ENCODE data around the gene SIX2. TPM values are rescaled to one million over a fixed set of nuclear protein-coding genes. Genes with fewer than 3 reads are reported as not detected.

Gene SIX2
- total and polyA plus RNA-seq, 2 of the 8 experiments (the other 6 are each of a cell fraction or from before 2014, with no cell fraction given): 0.47 to 1.0 TPM

GRCh38 chr2:45009303-45009927 lies at the start of gene SIX2 (continued):
- no peak for TF ChIP-seq CHD7 (IDR thresholded peaks at IDR 0.05; ENCODE audit: insufficient replicate concordance, low read length)
- no peak for TF ChIP-seq SRF (IDR thresholded peaks at IDR 0.05; ENCODE audit: low read depth, low read length)
- TF ChIP-seq KDM1A (IDR thresholded peaks at IDR 0.05; ENCODE audit: borderline replicate concordance, low read length): peak; percentile 24; the same call in 1 of the 2 replicates
- no peak for TF ChIP-seq RFX5 (IDR thresholded peaks at IDR 0.05; ENCODE audit: borderline replicate concordance, low read depth, low read length)
- no peak for TF ChIP-seq NRF1 (IDR thresholded peaks at IDR 0.05; ENCODE audit: low read depth, low read length)
- no peak for TF ChIP-seq POLR2AphosphoS5 (IDR thresholded peaks at IDR 0.05; ENCODE audit: low read depth, low read length)
- no peak for TF ChIP-seq YY1 (IDR thresholded peaks at IDR 0.05; ENCODE audit: low read depth, low read length)
- TF ChIP-seq CBX5 (IDR thresholded peaks at IDR 0.05; ENCODE audit: low read depth, low read length): no peak
- TF ChIP-seq USF2 (IDR thresholded peaks at IDR 0.05; ENCODE audit: low read length): no peak
- TF ChIP-seq GABPA (IDR thresholded peaks at IDR 0.05; ENCODE audit: borderline replicate concordance, insufficient read depth, low read length): no peak
